ENCODE data around the gene TBPL1.

GRCh38 chr6:134031696-134032255, 78.8 kb downstream of the TBPL1 start:
- TF ChIP-seq CTCF (IDR thresholded peaks at IDR 0.05) (no peak), POLR2A (IDR thresholded peaks at IDR 0.05) (no peak)

All from sigmoid colon (tissue), 3 donors.